Esophagus muscularis mucosa (tissue), 4 donors: ENCODE data around the gene BRCA2.

ENCODE experiments used
- CTCF ChIP-seq, 3 experiments: fragments of 200-600 bp in 2 of 3; fragments of 450-650 bp in 1 of 3; sonication (generic) in 2 of 3; IDR thresholded peaks; one replicate each; pipeline ENCODE4 v1.5.1; 2017 to 2019; ENCODE audit warnings: antibody characterized with exemption in 3 of 3, mild to moderate bottlenecking in 2 of 3, moderate library complexity in 1 of 3
- EP300 ChIP-seq: sonication (generic); formaldehyde crosslinking; IDR thresholded peaks from one replicate; pipeline ENCODE4 v1.6.1; 2017; ENCODE audit warnings: antibody characterized with exemption
- POLR2A ChIP-seq: fragments of 450-650 bp; IDR thresholded peaks from one replicate; pipeline ENCODE4 v1.6.1; 2017; ENCODE audit warnings: antibody characterized with exemption, moderate library complexity, mild to moderate bottlenecking, low read depth

DNA sequence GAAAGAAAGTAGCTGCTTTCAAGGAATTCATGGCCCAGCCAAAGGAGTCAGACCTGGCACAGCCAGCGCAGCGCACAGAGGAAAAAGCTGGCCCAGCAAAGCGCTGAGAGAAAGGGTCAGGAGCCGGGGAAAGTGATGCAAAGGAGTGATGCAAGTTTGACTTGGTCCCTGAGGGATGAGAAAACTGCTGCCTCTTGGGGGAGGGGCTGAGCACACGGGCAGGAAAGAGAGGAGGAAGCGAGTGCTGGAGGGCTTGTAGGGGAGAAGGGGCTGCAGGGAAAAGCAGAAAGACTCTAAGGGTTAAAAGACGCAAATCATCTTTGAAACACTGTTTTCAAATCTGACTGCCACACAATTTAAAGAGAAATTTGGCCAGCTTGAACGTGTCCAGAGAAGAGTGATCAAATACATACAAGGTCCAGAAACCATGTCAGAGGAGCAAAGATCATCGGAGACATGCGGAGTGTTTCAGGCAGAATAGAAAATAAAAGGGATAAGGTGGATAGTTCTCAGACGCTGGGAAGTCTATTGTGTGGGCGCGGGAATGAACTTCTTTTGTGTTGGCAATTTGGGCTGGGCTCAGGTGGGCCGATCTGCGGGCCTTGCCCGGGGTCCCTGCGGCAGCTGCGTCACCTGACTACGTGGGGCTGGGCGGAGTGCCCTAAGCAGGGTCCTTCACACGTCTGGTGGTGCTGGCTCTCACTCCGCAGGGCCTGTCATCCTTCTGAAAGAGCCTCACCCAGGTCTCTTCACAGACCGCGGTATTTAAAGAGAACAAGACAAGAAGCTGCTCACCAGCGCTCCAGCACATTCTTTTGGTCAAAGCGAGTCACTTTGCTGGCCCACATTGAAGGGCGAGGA is 94.5 kb downstream of the BRCA2 start:
- TF ChIP-seq EP300 (no peak), CTCF (IDR thresholded peaks at IDR 0.05) (no peak), POLR2A (no peak)
